ENCODE data around the gene ASB4. TPM values are rescaled to one million over a fixed set of nuclear protein-coding genes. Genes with fewer than 3 reads are reported as not detected.

ASB4 gene
- 0.20 to 0.43 TPM (median 0.39 TPM) in 4 of 5 replicates, not detected in the other for total RNA-seq (2022; extraction: Qiagen RNA extraction; ENCODE audit: low read depth)

DNA sequence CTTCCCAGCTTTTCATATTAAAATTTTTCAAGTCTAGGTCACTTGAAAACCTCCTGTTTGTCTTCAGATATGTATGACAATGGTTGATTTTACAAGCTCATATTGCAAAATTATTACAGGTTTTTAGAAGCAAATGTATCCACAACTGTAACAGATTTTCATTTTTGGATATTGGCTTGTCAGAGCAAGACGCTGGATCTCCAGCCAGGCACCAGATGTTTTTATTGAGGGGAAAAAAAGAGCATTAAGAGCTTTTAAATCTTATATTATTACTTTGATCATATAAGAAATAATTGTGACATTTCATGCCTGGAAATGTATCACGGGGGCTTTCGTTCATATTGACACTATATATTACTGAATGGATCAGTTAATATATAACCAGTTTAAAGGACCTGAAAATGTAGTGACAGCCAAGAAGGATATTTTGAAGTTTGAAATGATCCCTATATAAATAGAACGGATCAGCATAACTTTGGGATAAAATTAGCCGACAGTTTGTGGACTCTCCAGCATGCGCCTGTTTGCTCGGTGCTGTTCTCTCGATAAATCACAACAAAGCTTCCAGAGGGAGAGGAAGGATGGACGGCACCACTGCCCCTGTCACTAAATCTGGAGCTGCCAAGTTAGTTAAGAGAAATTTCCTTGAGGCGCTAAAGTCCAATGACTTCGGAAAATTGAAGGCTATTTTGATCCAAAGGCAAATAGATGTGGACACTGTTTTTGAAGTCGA lies at the start of gene ASB4:
TSS of gene ASB4 (plus strand) at position 553 of the 733 bp plus-strand sequence. CDS start at position 582, 29 bp downstream.

Other genes with a start within 250 kb of the ASB4 start
- 0.44 to 1.0 TPM (median 0.66 TPM) in 5 replicates for gene PON1, start 161.4 kb upstream of the ASB4 start, total RNA-seq (2022; extraction: Qiagen RNA extraction; ENCODE audit: low read depth)
- gene PON3, start 89.6 kb upstream of the ASB4 start, total RNA-seq (2022; extraction: Qiagen RNA extraction; ENCODE audit: low read depth) = 27.0 to 38.0 TPM (median 34.3 TPM) in 5 replicates
- 189 to 327 TPM (median 313 TPM) in 5 replicates for gene PON2, start 50.9 kb upstream of the ASB4 start, total RNA-seq (2022; extraction: Qiagen RNA extraction; ENCODE audit: low read depth)
- gene PDK4, start 110.6 kb downstream of the ASB4 start, total RNA-seq (2022; extraction: Qiagen RNA extraction; ENCODE audit: low read depth) = 10.6 to 23.7 TPM (median 22.0 TPM) in 5 replicates

All from A549 treated with RU486 at 1 μM for 4 hours (cell line).